ENCODE data around the gene TOR1AIP2. TPM values are rescaled to one million over a fixed set of nuclear protein-coding genes. Genes with fewer than 3 reads are reported as not detected.

TOR1AIP2 gene
- total and polyA plus RNA-seq, 2 of the 8 experiments (the other 6 are each of a cell fraction or from before 2014, with no cell fraction given): 12.1 to 75.2 TPM

GRCh38 chr1:179883040-179883744 lies 5.6 kb upstream of the TOR1AIP2 start (continued):
- 0 out of 4 replicates have a peak, but pooled peaks of 1 of the 2 experiments have one; percentile 60 for TF ChIP-seq SIN3A (conservative IDR thresholded peaks at IDR 0.05 in 1 of 2, IDR thresholded peaks at IDR 0.05 in 1 of 2; ENCODE audit: low read depth in 1 of 2, low read length in 2 of 2)
- no peak for TF ChIP-seq HDAC2 (IDR thresholded peaks at IDR 0.05; ENCODE audit: borderline replicate concordance in 1 of 2, low read depth in 2 of 2, low read length in 2 of 2)
- TF ChIP-seq KDM4A (IDR thresholded peaks at IDR 0.05; ENCODE audit: low read depth, low read length, severe bottlenecking): no peak
- no peak for TF ChIP-seq RNF2 (IDR thresholded peaks at IDR 0.05; ENCODE audit: borderline replicate concordance, low read depth, low read length, missing control alignments, poor library complexity, severe bottlenecking)
- no peak for TF ChIP-seq POLR2AphosphoS5 (IDR thresholded peaks at IDR 0.05; ENCODE audit: low read depth, low read length)
- no peak for TF ChIP-seq GABPA (IDR thresholded peaks at IDR 0.05; ENCODE audit: borderline replicate concordance, insufficient read depth, low read length)
- no peak for TF ChIP-seq YY1 (IDR thresholded peaks at IDR 0.05; ENCODE audit: low read depth, low read length)
- TF ChIP-seq PHF8 (conservative IDR thresholded peaks at IDR 0.05; ENCODE audit: low read depth, low read length): peak; percentile 39; the same call in 1 of the 2 replicates
- no peak; a peak in 1 of 3 replicates for TF ChIP-seq POLR2A (IDR thresholded peaks at IDR 0.05; ENCODE audit: control extremely low read depth in 1 of 2, low read depth in 2 of 2, low read length in 2 of 2)
- no peak for TF ChIP-seq POU5F1 (IDR thresholded peaks at IDR 0.05; ENCODE audit: low read depth, low read length)
- no peak for TF ChIP-seq NANOG (IDR thresholded peaks at IDR 0.05; ENCODE audit: insufficient read depth, low read depth, low read length, poor library complexity, severe bottlenecking)
- TF ChIP-seq RAD21 (IDR thresholded peaks at IDR 0.05 in 1 of 2, conservative IDR thresholded peaks at IDR 0.05 in 1 of 2; ENCODE audit: low read depth in 2 of 2, low read length in 2 of 2): peak in 1 of 2 experiments; percentile 0; a peak in 1 of 4 replicates
- TF ChIP-seq, protein P1, sequence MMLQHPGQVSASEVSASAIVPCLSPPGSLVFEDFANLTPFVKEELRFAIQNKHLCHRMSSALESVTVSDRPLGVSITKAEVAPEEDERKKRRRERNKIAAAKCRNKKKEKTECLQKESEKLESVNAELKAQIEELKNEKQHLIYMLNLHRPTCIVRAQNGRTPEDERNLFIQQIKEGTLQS (IDR thresholded peaks at IDR 0.05; ENCODE audit: insufficient read depth, low read depth, low read length): no peak

All from H1 (cell line).